Metanephros (tissue), 1 donor: ENCODE measurements around the gene TMEM63B. TPM values are rescaled to one million over a fixed set of nuclear protein-coding genes. Genes with fewer than 3 reads are reported as not detected.

Experiments
- total RNA-seq: library from RNA; depleted of rRNA; stranded (reverse); fragments of >200 nt; gene quantifications from one replicate; pipeline ENCODE4 v1.2.3, GENCODE V29; 2014

TMEM63B gene
- total RNA-seq = 29.7 TPM

GRCh38 chr6:44127186-44128019, at the start of gene TMEM63B, which contains the start of gene MRPL14:
TSS of gene TMEM63B (plus strand) at chr6:44127554. CDS start at chr6:44134585, 7,031 bp downstream.
TSS of gene MRPL14 (minus strand) at chr6:44127452. CDS start at chr6:44116611, 10,841 bp downstream.

GRCh38 chr6:44158770-44159228, 31.4 kb downstream of the TMEM63B start, which contains the start of gene CAPN11:
TSS of gene CAPN11 (plus strand) at chr6:44158820. CDS start at chr6:44158849, 29 bp downstream.

Other genes starting within 250 kb of the TMEM63B start
- 34.6 TPM for gene MRPL14, start 102 bp upstream of the TMEM63B start, total RNA-seq
- 0.35 TPM for gene CAPN11, start 31.3 kb downstream of the TMEM63B start, total RNA-seq
- 0.35 TPM for gene MYMX, start 89.4 kb downstream of the TMEM63B start, total RNA-seq
- gene SLC29A1, start 96.0 kb downstream of the TMEM63B start, total RNA-seq = 49.7 TPM
- gene HSP90AB1, start 119.5 kb downstream of the TMEM63B start, total RNA-seq = 440 TPM
- gene SLC35B2, start 130.0 kb downstream of the TMEM63B start, total RNA-seq = 46.0 TPM
- gene NFKBIE, start 138.0 kb downstream of the TMEM63B start, total RNA-seq = 13.9 TPM
- gene TMEM151B, start 142.9 kb downstream of the TMEM63B start, total RNA-seq = 0.41 TPM
- gene AARS2, start 185.8 kb downstream of the TMEM63B start, total RNA-seq = 21.3 TPM
- not detected for gene SPATS1, start 215.1 kb downstream of the TMEM63B start, total RNA-seq